ENCODE results near the gene SYNE1. TPM values are rescaled to one million over a fixed set of nuclear protein-coding genes. Genes with fewer than 3 reads are reported as not detected.

The SYNE1 gene
- total and polyA plus RNA-seq, 4 donors = 10.2 to 105 (median 24.5) TPM

DNA sequence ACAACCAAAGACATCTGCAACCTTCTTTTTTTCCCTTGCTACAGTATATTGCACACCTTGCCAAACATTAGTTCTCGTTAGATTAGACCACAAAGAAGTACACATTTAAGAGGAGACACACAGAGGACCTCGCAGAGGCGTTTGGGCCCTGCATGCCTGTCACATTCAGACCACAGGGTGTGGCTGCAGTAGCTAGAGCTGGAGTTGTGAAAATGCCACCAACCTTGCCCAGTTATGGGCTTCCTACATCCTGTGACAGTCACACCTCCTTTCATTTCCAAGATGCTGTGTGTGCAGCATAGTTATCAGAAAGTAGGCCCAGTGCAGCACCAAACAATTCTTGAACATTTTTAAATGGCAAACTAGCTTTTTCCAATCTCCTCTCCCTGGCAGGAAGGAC, 2.4 kb downstream of the SYNE1 start:
- Histone ChIP-seq H3K9me3 (ENCODE audit: control insufficient read depth in 4 of 4, low read length in 3 of 4) (no peaks in the 10 kb centered on the region), H3K36me3 (ENCODE audit: control insufficient read depth in 4 of 4, insufficient read depth in 3 of 4, low read depth in 1 of 4, low read length in 3 of 4) (no peaks in the 10 kb centered on the region), H3K27me3 (ENCODE audit: control insufficient read depth in 4 of 4, insufficient read depth in 4 of 4, low read length in 3 of 4) (peaks cover 0 to 3% (median 0%) of the 10 kb centered on the region in 4 donors), H3K4me3 (ENCODE audit: low read depth in 1 of 3, low read length in 3 of 3) (no peak overlapping the region), H3K27ac (ENCODE audit: low read depth in 1 of 2, low read length in 2 of 2) (no peak overlapping the region), H3K9ac (ENCODE audit: low read depth in 1 of 2, low read length in 2 of 2) (no peak overlapping the region), H3K4me1 (ENCODE audit: control insufficient read depth in 4 of 4, insufficient read depth in 4 of 4, low read length in 3 of 4) (peaks cover 0 to 16% (median 9%) of the 10 kb centered on the region in 4 donors)
- 80% methylated on average over 3 of the region's 3 CpGs for WGBS
- TF ChIP-seq, protein P1, sequence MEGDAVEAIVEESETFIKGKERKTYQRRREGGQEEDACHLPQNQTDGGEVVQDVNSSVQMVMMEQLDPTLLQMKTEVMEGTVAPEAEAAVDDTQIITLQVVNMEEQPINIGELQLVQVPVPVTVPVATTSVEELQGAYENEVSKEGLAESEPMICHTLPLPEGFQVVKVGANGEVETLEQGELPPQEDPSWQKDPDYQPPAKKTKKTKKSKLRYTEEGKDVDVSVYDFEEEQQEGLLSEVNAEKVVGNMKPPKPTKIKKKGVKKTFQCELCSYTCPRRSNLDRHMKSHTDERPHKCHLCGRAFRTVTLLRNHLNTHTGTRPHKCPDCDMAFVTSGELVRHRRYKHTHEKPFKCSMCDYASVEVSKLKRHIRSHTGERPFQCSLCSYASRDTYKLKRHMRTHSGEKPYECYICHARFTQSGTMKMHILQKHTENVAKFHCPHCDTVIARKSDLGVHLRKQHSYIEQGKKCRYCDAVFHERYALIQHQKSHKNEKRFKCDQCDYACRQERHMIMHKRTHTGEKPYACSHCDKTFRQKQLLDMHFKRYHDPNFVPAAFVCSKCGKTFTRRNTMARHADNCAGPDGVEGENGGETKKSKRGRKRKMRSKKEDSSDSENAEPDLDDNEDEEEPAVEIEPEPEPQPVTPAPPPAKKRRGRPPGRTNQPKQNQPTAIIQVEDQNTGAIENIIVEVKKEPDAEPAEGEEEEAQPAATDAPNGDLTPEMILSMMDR (IDR thresholded peaks at IDR 0.05; ENCODE audit: low read depth, low read length, missing input control) = no peak
- TF ChIP-seq EGR1 (IDR thresholded peaks at IDR 0.05; ENCODE audit: low read depth in 2 of 2) = no peak
- TF ChIP-seq TAF1 (conservative IDR thresholded peaks at IDR 0.05) = no peak
- TF ChIP-seq RAD21 (IDR thresholded peaks at IDR 0.05) = no peak
- TF ChIP-seq SP1 (IDR thresholded peaks at IDR 0.05) = no peak
- TF ChIP-seq FOXA2 (IDR thresholded peaks at IDR 0.05) = no peak
- TF ChIP-seq, protein P2, sequence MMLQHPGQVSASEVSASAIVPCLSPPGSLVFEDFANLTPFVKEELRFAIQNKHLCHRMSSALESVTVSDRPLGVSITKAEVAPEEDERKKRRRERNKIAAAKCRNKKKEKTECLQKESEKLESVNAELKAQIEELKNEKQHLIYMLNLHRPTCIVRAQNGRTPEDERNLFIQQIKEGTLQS (IDR thresholded peaks at IDR 0.05) = no peak
- no peak for TF ChIP-seq YY1 (IDR thresholded peaks at IDR 0.05)
- no peak for TF ChIP-seq HNF4A (conservative IDR thresholded peaks at IDR 0.05)
- no peak for TF ChIP-seq JUND (IDR thresholded peaks at IDR 0.05)
- no peak for TF ChIP-seq HNF4G (IDR thresholded peaks at IDR 0.05)
- TF ChIP-seq GABPA (IDR thresholded peaks at IDR 0.05 in 1 of 2, conservative IDR thresholded peaks at IDR 0.05 in 1 of 2) = no peak
- TF ChIP-seq, protein P3, sequence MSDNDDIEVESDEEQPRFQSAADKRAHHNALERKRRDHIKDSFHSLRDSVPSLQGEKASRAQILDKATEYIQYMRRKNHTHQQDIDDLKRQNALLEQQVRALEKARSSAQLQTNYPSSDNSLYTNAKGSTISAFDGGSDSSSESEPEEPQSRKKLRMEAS (IDR thresholded peaks at IDR 0.05) = no peak
- TF ChIP-seq RXRA (IDR thresholded peaks at IDR 0.05) = no peak
- no peak for TF ChIP-seq FOXA1 (IDR thresholded peaks at IDR 0.05)
- TF ChIP-seq, protein P4, sequence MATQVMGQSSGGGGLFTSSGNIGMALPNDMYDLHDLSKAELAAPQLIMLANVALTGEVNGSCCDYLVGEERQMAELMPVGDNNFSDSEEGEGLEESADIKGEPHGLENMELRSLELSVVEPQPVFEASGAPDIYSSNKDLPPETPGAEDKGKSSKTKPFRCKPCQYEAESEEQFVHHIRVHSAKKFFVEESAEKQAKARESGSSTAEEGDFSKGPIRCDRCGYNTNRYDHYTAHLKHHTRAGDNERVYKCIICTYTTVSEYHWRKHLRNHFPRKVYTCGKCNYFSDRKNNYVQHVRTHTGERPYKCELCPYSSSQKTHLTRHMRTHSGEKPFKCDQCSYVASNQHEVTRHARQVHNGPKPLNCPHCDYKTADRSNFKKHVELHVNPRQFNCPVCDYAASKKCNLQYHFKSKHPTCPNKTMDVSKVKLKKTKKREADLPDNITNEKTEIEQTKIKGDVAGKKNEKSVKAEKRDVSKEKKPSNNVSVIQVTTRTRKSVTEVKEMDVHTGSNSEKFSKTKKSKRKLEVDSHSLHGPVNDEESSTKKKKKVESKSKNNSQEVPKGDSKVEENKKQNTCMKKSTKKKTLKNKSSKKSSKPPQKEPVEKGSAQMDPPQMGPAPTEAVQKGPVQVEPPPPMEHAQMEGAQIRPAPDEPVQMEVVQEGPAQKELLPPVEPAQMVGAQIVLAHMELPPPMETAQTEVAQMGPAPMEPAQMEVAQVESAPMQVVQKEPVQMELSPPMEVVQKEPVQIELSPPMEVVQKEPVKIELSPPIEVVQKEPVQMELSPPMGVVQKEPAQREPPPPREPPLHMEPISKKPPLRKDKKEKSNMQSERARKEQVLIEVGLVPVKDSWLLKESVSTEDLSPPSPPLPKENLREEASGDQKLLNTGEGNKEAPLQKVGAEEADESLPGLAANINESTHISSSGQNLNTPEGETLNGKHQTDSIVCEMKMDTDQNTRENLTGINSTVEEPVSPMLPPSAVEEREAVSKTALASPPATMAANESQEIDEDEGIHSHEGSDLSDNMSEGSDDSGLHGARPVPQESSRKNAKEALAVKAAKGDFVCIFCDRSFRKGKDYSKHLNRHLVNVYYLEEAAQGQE (IDR thresholded peaks at IDR 0.05) = no peak
- TF ChIP-seq NR2F2 (IDR thresholded peaks at IDR 0.05) = no peak
- TF ChIP-seq, protein P5, sequence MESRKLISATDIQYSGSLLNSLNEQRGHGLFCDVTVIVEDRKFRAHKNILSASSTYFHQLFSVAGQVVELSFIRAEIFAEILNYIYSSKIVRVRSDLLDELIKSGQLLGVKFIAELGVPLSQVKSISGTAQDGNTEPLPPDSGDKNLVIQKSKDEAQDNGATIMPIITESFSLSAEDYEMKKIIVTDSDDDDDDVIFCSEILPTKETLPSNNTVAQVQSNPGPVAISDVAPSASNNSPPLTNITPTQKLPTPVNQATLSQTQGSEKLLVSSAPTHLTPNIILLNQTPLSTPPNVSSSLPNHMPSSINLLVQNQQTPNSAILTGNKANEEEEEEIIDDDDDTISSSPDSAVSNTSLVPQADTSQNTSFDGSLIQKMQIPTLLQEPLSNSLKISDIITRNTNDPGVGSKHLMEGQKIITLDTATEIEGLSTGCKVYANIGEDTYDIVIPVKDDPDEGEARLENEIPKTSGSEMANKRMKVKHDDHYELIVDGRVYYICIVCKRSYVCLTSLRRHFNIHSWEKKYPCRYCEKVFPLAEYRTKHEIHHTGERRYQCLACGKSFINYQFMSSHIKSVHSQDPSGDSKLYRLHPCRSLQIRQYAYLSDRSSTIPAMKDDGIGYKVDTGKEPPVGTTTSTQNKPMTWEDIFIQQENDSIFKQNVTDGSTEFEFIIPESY (IDR thresholded peaks at IDR 0.05) = no peak
- DNase-seq (ENCODE audit: low spot score) = no peak
